CD14-positive monocyte (primary cell): Measurements from ENCODE around the gene EPHX1. TPM values are rescaled to one million over a fixed set of nuclear protein-coding genes. Genes with fewer than 3 reads are reported as not detected.

Source experiments
- DNase-seq, 3 donors: peaks; one replicate each; pipeline ENCODE4 v3.0.0-alpha.2; 2011 to 2022
- H2AFZ ChIP-seq: 2 replicates; pipeline ENCODE4 v1.6.0; 2012; ENCODE audit warnings: mild to moderate bottlenecking, low read depth, low read length, inconsistent platforms; ENCODE audit not compliant: insufficient read depth, poor library complexity, severe bottlenecking
- H3K27ac ChIP-seq, 2 donors: 1 replicate in 1 of 2; 2 replicates in 1 of 2; pipeline ENCODE4 v1.5.1; 2012 to 2013; ENCODE audit warnings: low read length in 2 of 2, control low read depth in 1 of 2, inconsistent platforms in 1 of 2, low read depth in 1 of 2, mild to moderate bottlenecking in 1 of 2
- H3K27me3 ChIP-seq, 2 donors: one replicate each; pipeline versions ENCODE4 v1.6.0 to v1.6.1; 2011 to 2013; ENCODE audit warnings: low read length in 2 of 2; ENCODE audit not compliant: control insufficient read depth in 2 of 2, insufficient read depth in 2 of 2
- H3K36me3 ChIP-seq, 2 donors: replicated peaks in 1 of 2; 1 replicate in 1 of 2; 2 replicates in 1 of 2; pipeline versions ENCODE4 v1.5.1 to v1.6.1; 2012 to 2013; ENCODE audit warnings: low read length in 2 of 2, control low read depth in 1 of 2, inconsistent platforms in 1 of 2, mild to moderate bottlenecking in 1 of 2; ENCODE audit not compliant: insufficient read depth in 2 of 2, control insufficient read depth in 1 of 2
- H3K4me1 ChIP-seq, 2 donors: 1 replicate in 1 of 2; 2 replicates in 1 of 2; pipeline versions ENCODE4 v1.5.1 to v1.6.1; 2012 to 2013; ENCODE audit warnings: low read length in 2 of 2, control low read depth in 1 of 2, inconsistent platforms in 1 of 2, mild to moderate bottlenecking in 1 of 2, moderate library complexity in 1 of 2; ENCODE audit not compliant: insufficient read depth in 2 of 2, control insufficient read depth in 1 of 2
- H3K4me2 ChIP-seq: replicated peaks from 2 replicates; pipeline ENCODE3; 2012; ENCODE audit warnings: low read length, moderate library complexity, mild to moderate bottlenecking; ENCODE audit not compliant: poor library complexity, severe bottlenecking; ENCODE audit errors: extremely low read depth
- H3K4me3 ChIP-seq, 3 experiments: fragments of 200-600 bp in 1 of 3; sonication (generic) in 1 of 3; replicated peaks in 1 of 3; 1 replicate in 2 of 3; 2 replicates in 1 of 3; pipeline ENCODE4 v1.5.1; 2011 to 2013; ENCODE audit warnings: low read length in 3 of 3, mild to moderate bottlenecking in 3 of 3, control low read depth in 2 of 3, low read depth in 2 of 3, inconsistent platforms in 1 of 3, moderate library complexity in 1 of 3
- H3K79me2 ChIP-seq: 2 replicates; pipeline ENCODE4 v1.6.0; 2012; ENCODE audit warnings: mild to moderate bottlenecking, control low read depth, inconsistent platforms, low read length, moderate library complexity; ENCODE audit not compliant: insufficient read depth
- H3K9ac ChIP-seq: 2 replicates; pipeline ENCODE4 v1.6.0; 2017; ENCODE audit warnings: low read length, mild to moderate bottlenecking; ENCODE audit not compliant: insufficient read depth, poor library complexity, severe bottlenecking
- H3K9me3 ChIP-seq, 2 donors: replicated peaks in 1 of 2; 1 replicate in 1 of 2; 2 replicates in 1 of 2; pipeline versions ENCODE4 v1.5.1 to v1.6.1; 2012 to 2013; ENCODE audit warnings: low read length in 2 of 2, control low read depth in 1 of 2; ENCODE audit not compliant: control insufficient read depth in 1 of 2, insufficient read depth in 1 of 2
- H4K20me1 ChIP-seq: 2 replicates; pipeline ENCODE4 v1.6.0; 2012; ENCODE audit warnings: mild to moderate bottlenecking, low read length, control low read depth, moderate library complexity; ENCODE audit not compliant: insufficient read depth
- H3K27ac Mint-ChIP-seq, 7 donors: one replicate each; pipeline ENCODE4 v1.8.0; 2020; ENCODE audit warnings: mild to moderate bottlenecking in 7 of 7, mixed read lengths in 7 of 7, moderate library complexity in 6 of 7, inconsistent platforms in 2 of 7
- H3K27me3 Mint-ChIP-seq, 3 donors: one replicate each; pipeline ENCODE4 v1.8.0; 2021 to 2022; ENCODE audit warnings: low read depth in 3 of 3, mild to moderate bottlenecking in 3 of 3, mixed read lengths in 3 of 3, moderate library complexity in 3 of 3, inconsistent platforms in 1 of 3
- H3K36me3 Mint-ChIP-seq, 2 donors: one replicate each; pipeline ENCODE4 v1.8.0; 2020; ENCODE audit warnings: mixed read lengths in 2 of 2, inconsistent platforms in 1 of 2, mild to moderate bottlenecking in 1 of 2
- H3K4me1 Mint-ChIP-seq: one replicate; pipeline ENCODE4 v1.8.0; 2020; ENCODE audit warnings: mild to moderate bottlenecking, mixed read lengths
- H3K4me3 Mint-ChIP-seq, 2 donors: one replicate each; pipeline ENCODE4 v1.8.0; 2020; ENCODE audit warnings: mild to moderate bottlenecking in 2 of 2, mixed read lengths in 2 of 2, moderate library complexity in 1 of 2
- H3K9me3 Mint-ChIP-seq, 7 donors: one replicate each; pipeline ENCODE4 v1.8.0; 2020 to 2022; ENCODE audit warnings: mixed read lengths in 7 of 7, mild to moderate bottlenecking in 6 of 7, moderate library complexity in 6 of 7, inconsistent platforms in 2 of 7
- WGBS: methylation state at CpG from one replicate; pipeline ENCODE4 v1.1.5; 2013; ENCODE audit warnings: missing lambda C conversion rate; ENCODE audit not compliant: insufficient coverage; 5-methylcytosine and 5-hydroxymethylcytosine counted together
- intact Hi-C, 2 donors: fragments of 100-400 bp; cut with micrococcal nuclease; formaldehyde crosslinking; loops; one replicate each; pipeline versions ENCODE4 v1.15.0 to v1.15.1; 2023
- polyA plus RNA-seq, 3 donors: library from polyadenylated mRNA; depleted of rRNA in 1 of 3; unstranded in 2 of 3; stranded (reverse) in 1 of 3; fragments of 300-500 nt in 2 of 3; fragments of >200 nt in 1 of 3; fragmentation: Illumina TruSeq in 2 of 3; gene quantifications; 1 replicate in 2 of 3; 2 replicates in 1 of 3; pipeline ENCODE4 v1.2.3, GENCODE V29; 2012 to 2021
- TF ChIP-seq, protein P1 (sequence below): fragments of 200-600 bp; IDR thresholded peaks from one replicate; pipeline ENCODE4 v1.8.0; 2022; ENCODE audit warnings: antibody characterized with exemption, mild to moderate bottlenecking

Gene EPHX1
- polyA plus RNA-seq, 3 donors, result 4.6 to 23.8 (median 7.4) TPM

DNA sequence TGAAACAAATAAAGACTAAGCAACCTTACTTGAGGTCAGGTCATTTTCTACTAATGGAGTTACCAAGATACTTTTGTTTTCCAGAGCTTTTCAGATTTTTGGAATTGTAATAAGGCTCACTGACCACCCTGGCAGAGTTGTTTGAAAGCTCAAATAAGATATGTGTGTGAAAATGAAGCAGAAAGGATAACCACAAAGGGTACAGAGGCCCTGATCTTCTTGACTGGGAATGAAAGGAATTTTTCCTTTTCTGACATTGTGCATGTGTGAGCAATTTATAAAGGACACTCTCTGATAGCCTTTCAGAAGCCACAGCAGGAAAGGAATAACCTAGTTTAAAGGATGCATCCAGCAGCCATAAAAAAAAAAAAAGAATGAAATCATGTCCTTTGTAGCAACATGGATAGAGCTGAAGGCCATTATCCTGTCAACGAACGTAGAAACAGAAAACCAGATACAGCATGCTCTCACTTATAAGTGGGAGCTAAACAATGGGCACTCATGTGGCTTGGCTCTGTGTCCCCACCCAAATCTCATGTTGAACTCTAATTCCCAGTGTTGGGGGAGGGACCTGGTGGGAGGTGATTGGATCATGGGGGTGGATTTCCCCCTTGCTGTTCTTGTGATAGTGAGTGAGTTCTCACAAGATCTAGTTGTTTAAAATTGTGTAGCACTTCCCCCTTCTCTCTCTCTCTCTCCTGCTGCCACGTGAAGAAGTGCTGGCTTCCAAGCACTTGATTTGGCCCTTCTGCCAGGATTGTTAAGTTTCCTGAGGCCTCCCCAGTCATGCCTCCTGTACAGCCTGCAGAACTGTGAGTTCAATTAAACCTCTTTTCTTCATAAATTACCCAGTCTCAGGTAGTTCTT is 35.4 kb upstream of the EPHX1 start:
- H3K4me2 ChIP-seq, result no peak overlapping the region
- no peak overlapping the region for H3K27ac ChIP-seq
- Mint-ChIP-seq H3K4me1 (peaks cover 4% of the 10 kb centered on the region), H3K27me3 (peaks cover 0 to 2% (median 1%) of the 10 kb centered on the region in 3 donors), H3K36me3 (no peaks in the 10 kb centered on the region), H3K27ac (no peak overlapping the region), H3K4me3 (no peak overlapping the region), H3K9me3 (peaks cover 0 to 3% (median 0%) of the 10 kb centered on the region in 7 donors)
- H3K36me3 ChIP-seq, result no peaks in the 10 kb centered on the region
- TF ChIP-seq, protein P1, sequence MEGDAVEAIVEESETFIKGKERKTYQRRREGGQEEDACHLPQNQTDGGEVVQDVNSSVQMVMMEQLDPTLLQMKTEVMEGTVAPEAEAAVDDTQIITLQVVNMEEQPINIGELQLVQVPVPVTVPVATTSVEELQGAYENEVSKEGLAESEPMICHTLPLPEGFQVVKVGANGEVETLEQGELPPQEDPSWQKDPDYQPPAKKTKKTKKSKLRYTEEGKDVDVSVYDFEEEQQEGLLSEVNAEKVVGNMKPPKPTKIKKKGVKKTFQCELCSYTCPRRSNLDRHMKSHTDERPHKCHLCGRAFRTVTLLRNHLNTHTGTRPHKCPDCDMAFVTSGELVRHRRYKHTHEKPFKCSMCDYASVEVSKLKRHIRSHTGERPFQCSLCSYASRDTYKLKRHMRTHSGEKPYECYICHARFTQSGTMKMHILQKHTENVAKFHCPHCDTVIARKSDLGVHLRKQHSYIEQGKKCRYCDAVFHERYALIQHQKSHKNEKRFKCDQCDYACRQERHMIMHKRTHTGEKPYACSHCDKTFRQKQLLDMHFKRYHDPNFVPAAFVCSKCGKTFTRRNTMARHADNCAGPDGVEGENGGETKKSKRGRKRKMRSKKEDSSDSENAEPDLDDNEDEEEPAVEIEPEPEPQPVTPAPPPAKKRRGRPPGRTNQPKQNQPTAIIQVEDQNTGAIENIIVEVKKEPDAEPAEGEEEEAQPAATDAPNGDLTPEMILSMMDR, result no peak
- DNase-seq, result no peak
- intact Hi-C loops, result loop anchor here (5.0 to 10.0 kb wide), 4 partner anchors 138 to 297 kb away; no protein-coding TSS in a partner anchor
- H4K20me1 ChIP-seq, result peaks cover 5% of the 10 kb centered on the region
- H3K9ac ChIP-seq, result no peak overlapping the region
- no peaks in the 10 kb centered on the region for H3K9me3 ChIP-seq
- no peaks in the 10 kb centered on the region for H3K27me3 ChIP-seq
- no peak overlapping the region for H3K4me3 ChIP-seq
- H2AFZ ChIP-seq, result no peak overlapping the region
- H3K4me1 ChIP-seq, result peaks cover 26 to 27% of the 10 kb centered on the region in 2 donors
- H3K79me2 ChIP-seq, result peaks cover 22% of the 10 kb centered on the region
- WGBS, result no CpG with 5 or more reads among the region's 3 CpGs

DNA sequence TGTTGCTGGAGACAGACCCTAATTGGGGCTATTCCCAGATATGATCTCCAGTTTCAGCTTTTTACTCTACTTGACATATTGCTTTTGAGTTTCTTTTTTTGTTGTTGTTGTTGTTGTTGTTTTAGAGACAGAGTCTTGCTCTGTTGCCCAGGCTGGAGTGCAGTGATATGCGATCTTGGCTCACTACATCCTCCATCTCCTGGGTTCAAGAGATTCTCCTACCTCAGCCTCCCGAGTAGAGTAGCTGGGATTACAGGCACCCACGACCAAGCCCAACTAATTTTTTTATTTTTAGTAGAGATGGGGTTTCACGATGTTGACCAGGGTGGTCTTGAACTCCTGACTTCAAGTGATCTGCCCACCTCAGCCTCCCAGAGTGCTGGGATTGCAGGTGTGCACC is 33.6 kb upstream of the EPHX1 start:
- H3K4me1 Mint-ChIP-seq, result peaks cover 19% of the 10 kb centered on the region
- DNase-seq, result no peak

More for the DNA sequence above, 33.6 kb upstream of the EPHX1 start:
- Histone ChIP-seq H2AFZ (peak overlapping the region; percentile 88), H3K4me3 (no peak overlapping the region), H3K27me3 (no peaks in the 10 kb centered on the region), H3K4me2 (no peak overlapping the region), H3K27ac (no peak overlapping the region), H4K20me1 (peaks cover 22% of the 10 kb centered on the region), H3K36me3 (no peaks in the 10 kb centered on the region), H3K4me1 (peaks cover 44% of the 10 kb centered on the region in 2 donors), H3K9me3 (no peaks in the 10 kb centered on the region), H3K79me2 (peaks cover 40% of the 10 kb centered on the region), H3K9ac (no peak overlapping the region)
- WGBS, result no CpG with 5 or more reads among the region's 4 CpGs
- peaks cover 0 to 2% (median 1%) of the 10 kb centered on the region in 3 donors for H3K27me3 Mint-ChIP-seq
- peaks cover 0 to 3% (median 0%) of the 10 kb centered on the region in 7 donors for H3K9me3 Mint-ChIP-seq
- H3K27ac Mint-ChIP-seq, result no peak overlapping the region
- intact Hi-C loops, result loop anchor here (5.0 to 10.0 kb wide), 2 partner anchors 199 to 201 kb away; no protein-coding TSS in a partner anchor
- TF ChIP-seq, protein P1, result no peak
- no peak overlapping the region for H3K4me3 Mint-ChIP-seq
- no peaks in the 10 kb centered on the region for H3K36me3 Mint-ChIP-seq
